MCF 10A (cell line): Measurements from ENCODE around the gene SEMA6C. TPM values are rescaled to one million over a fixed set of nuclear protein-coding genes. Genes with fewer than 3 reads are reported as not detected.

Source experiments
- BruUV-seq: library from RNA; stranded (reverse); fragments of 400-500 nt; replicated peaks from 2 replicates; lab custom pipeline; 2021; lab: Mats Ljungman, UMichigan
- CTCF ChIA-PET: fragments of 300-600 bp; sonication (Branson Sonifier 250); formaldehyde crosslinking; extraction: SDS; loops from one replicate; lab custom pipeline; 2021; ENCODE audit warnings: antibody characterized with exemption, inconsistent platforms; lab: Yijun Ruan, JAX
- POLR2A ChIA-PET: fragments of 300-600, 350-650 bp; sonication (Branson Sonifier 250); formaldehyde crosslinking; extraction: SDS; loops from one replicate; lab custom pipeline; 2020; ENCODE audit warnings: antibody characterized with exemption, inconsistent platforms; lab: Yijun Ruan, JAX
- DNase-seq: peaks from one replicate; pipeline ENCODE4 v3.0.0-alpha.2; 2018; ENCODE audit not compliant: unreplicated experiment
- H3K27ac Mint-ChIP-seq: one replicate; pipeline ENCODE4 v1.8.0; 2022; ENCODE audit warnings: mild to moderate bottlenecking, low read depth, mixed read lengths; ENCODE audit not compliant: unreplicated experiment
- H3K27me3 Mint-ChIP-seq: one replicate; pipeline ENCODE4 v1.8.0; 2022; ENCODE audit warnings: mixed read lengths; ENCODE audit not compliant: insufficient read depth, unreplicated experiment
- H3K36me3 Mint-ChIP-seq: one replicate; pipeline ENCODE4 v1.8.0; 2022; ENCODE audit warnings: mild to moderate bottlenecking, moderate library complexity, mixed read lengths; ENCODE audit not compliant: insufficient read depth, unreplicated experiment
- H3K4me1 Mint-ChIP-seq: one replicate; pipeline ENCODE4 v1.8.0; 2022; ENCODE audit warnings: mixed read lengths; ENCODE audit not compliant: insufficient read depth, unreplicated experiment
- H3K4me3 Mint-ChIP-seq: one replicate; pipeline ENCODE4 v1.8.0; 2022; ENCODE audit warnings: mild to moderate bottlenecking, moderate library complexity, mixed read lengths; ENCODE audit not compliant: unreplicated experiment
- H3K9me3 Mint-ChIP-seq: one replicate; pipeline ENCODE4 v1.8.0; 2022; ENCODE audit warnings: mixed read lengths; ENCODE audit not compliant: unreplicated experiment
- intact Hi-C: fragments of 100-400 bp; cut with micrococcal nuclease; formaldehyde crosslinking; loops from 2 replicates; pipeline ENCODE4 v1.14.1; 2022
- total RNA-seq: library from RNA; stranded (reverse); gene quantifications from 2 replicates; pipeline ENCODE4 v1.2.3, GENCODE V29; 2022
- TF ChIP-seq, protein P1 (sequence below): fragments of 200-600 bp; IDR thresholded peaks from one replicate; pipeline ENCODE4 v1.8.0; 2022; ENCODE audit warnings: antibody characterized with exemption, mild to moderate bottlenecking; ENCODE audit not compliant: unreplicated experiment

SEMA6C gene
- total RNA-seq, 1 experiment from 2014 or later: 2.3 TPM

- peaks cover 6% of the 10 kb centered on the region for H3K36me3 Mint-ChIP-seq
Observed at GRCh38 chr1:151142411-151143056, 3.9 kb downstream of the SEMA6C start.

DNA sequence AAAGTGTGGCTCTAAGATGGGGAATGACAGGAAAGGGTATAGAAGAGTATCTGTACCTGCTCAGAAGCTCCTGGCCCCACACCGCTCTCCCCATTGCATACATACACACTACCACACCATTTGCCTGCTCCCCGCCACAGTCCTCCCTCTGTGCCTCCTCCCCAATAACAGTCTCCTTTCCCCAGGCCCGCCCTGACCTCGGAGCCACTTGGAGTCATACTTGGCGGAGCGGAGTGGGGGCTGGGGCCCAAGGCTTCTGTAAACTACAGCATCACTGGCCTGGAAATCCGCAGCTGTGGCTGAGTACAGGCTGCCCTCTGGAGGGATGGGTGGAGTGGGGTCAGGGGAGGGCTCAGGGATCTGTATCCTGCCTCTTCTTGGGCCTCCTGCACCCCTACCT is 8.6 kb downstream of the SEMA6C start:
- Mint-ChIP-seq H3K9me3 (no peaks in the 10 kb centered on the region), H3K4me3 (no peak overlapping the region), H3K27me3 (no peaks in the 10 kb centered on the region), H3K27ac (no peak overlapping the region), H3K4me1 (no peaks in the 10 kb centered on the region), H3K36me3 (peaks cover 6% of the 10 kb centered on the region)
- CTCF ChIA-PET: interaction anchor here (0.6 to 1.6 kb wide), 2 partner anchors 18 to 1065 kb away, joined by 4 to 6 read pairs; no protein-coding TSS in a partner anchor
- TF ChIP-seq, protein P1, sequence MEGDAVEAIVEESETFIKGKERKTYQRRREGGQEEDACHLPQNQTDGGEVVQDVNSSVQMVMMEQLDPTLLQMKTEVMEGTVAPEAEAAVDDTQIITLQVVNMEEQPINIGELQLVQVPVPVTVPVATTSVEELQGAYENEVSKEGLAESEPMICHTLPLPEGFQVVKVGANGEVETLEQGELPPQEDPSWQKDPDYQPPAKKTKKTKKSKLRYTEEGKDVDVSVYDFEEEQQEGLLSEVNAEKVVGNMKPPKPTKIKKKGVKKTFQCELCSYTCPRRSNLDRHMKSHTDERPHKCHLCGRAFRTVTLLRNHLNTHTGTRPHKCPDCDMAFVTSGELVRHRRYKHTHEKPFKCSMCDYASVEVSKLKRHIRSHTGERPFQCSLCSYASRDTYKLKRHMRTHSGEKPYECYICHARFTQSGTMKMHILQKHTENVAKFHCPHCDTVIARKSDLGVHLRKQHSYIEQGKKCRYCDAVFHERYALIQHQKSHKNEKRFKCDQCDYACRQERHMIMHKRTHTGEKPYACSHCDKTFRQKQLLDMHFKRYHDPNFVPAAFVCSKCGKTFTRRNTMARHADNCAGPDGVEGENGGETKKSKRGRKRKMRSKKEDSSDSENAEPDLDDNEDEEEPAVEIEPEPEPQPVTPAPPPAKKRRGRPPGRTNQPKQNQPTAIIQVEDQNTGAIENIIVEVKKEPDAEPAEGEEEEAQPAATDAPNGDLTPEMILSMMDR: no peak
- no TSS peak for BruUV-seq
- intact Hi-C loops: no loop called here
- no peak for DNase-seq
- POLR2A ChIA-PET: no interaction called here

More at GRCh38 chr1:151142411-151143056, 3.9 kb downstream of the SEMA6C start:
- no peak for DNase-seq
- intact Hi-C loops: no loop called here
- Mint-ChIP-seq H3K9me3 (no peaks in the 10 kb centered on the region), H3K27ac (no peak overlapping the region), H3K27me3 (no peaks in the 10 kb centered on the region), H3K4me1 (peaks cover 10% of the 10 kb centered on the region), H3K4me3 (no peak overlapping the region)
- no TSS peak for BruUV-seq
- POLR2A ChIA-PET: interaction anchor here (1.2 kb wide), 1 partner anchor 72 kb away, joined by 5 read pairs; no protein-coding TSS in a partner anchor
- CTCF ChIA-PET: interaction anchor here (0.5 to 2.6 kb wide), 9 partner anchors 13 to 169 kb away, joined by 3 to 11 read pairs (median 4); partner anchors contain the start of gene TNFAIP8L2
- TF ChIP-seq, protein P1: no peak

DNA sequence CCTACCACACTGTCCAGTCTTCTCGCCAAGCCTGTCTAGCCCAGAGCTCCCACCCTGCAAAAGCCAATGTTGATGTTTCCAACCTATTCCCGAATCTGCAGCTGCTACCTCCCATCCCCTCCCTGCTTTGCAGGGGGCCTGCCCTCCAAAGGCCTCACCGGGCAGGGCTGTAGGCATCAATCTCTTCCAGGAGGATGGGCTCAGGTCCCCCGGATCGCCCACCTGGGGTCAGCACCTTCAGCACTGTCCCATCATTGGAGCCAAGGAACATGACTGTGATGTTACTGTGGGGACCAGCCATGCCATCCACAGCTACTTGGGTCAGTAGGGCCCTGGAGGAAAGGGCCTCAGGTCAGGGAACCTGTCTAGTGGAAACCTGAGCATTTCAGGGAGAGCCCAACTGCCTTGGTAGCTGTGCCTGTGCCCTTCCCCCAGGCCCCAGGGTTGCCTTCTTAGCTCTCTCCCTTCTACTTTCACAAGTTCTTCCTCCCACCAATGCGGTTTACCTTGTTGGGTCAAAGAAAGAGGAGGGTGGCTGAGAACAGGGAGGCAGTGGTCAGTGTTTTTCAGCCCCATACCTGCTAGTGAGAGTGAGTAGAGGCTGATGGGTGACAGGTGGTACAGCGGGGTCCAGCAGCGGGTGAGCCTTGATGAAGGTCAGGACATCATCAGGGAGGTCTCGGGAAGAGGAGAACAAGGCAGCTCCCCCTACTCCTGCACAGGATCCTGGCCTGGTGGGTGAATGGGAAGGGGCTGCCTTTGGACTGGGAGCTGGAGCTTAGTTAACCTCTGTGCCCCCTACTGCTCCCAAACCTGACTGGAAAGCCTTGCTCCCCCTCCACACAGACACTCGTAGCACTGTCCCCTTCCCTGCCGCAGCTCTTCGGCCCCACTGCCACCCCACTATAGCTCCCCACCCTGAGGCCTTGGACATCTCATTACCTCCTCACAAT is 10.7 kb downstream of the SEMA6C start:
- peaks cover 6% of the 10 kb centered on the region for H3K36me3 Mint-ChIP-seq
- POLR2A ChIA-PET: interaction anchor here (0.6 to 1.4 kb wide), 2 partner anchors 9 to 30 kb away, joined by 3 to 5 read pairs; no protein-coding TSS in a partner anchor

More for the DNA sequence above, 10.7 kb downstream of the SEMA6C start:
- H3K4me1 Mint-ChIP-seq: no peaks in the 10 kb centered on the region
- no peaks in the 10 kb centered on the region for H3K9me3 Mint-ChIP-seq
- H3K4me3 Mint-ChIP-seq: no peak overlapping the region
- CTCF ChIA-PET: interaction anchor here (0.5 to 2.0 kb wide), 8 partner anchors 18 to 195 kb away, joined by 3 to 11 read pairs (median 4); no protein-coding TSS in a partner anchor
- no peaks in the 10 kb centered on the region for H3K27me3 Mint-ChIP-seq
- intact Hi-C loops: no loop called here
- H3K27ac Mint-ChIP-seq: no peak overlapping the region
- BruUV-seq: no TSS peak
- TF ChIP-seq, protein P1: no peak
- no peak for DNase-seq
